Measurements from ENCODE around the gene MYBPH. TPM values are rescaled to one million over a fixed set of nuclear protein-coding genes. Genes with fewer than 3 reads are reported as not detected.

Gene MYBPH
- total and polyA plus RNA-seq, 10 of the 15 experiments (the other 5 are each of a cell fraction or from before 2014, with no cell fraction given) = 0.06 to 0.10 TPM; not detected in 8

GRCh38 chr1:203142684-203143408 is 32.8 kb downstream of the MYBPH start:
- ChIA-PET CTCF (interaction anchor here (0.9 kb wide), 1 partner anchor 102 kb away, joined by 3 read pairs; no protein-coding TSS in a partner anchor), RAD21 (ENCODE audit: unreplicated experiment) (no interaction called here), SMC1A (ENCODE audit: uncharacterized antibody, unreplicated experiment) (no interaction called here), POLR2A (no interaction called here)
- H3K79me2 ChIP-seq (ENCODE audit: control insufficient read depth, insufficient read depth, low read length) = no peaks in the 10 kb centered on the region
- DNase-seq (ENCODE audit: low read depth, low spot score) (no peak), FAIRE-seq (no peak), ATAC-seq (peak; percentile 27; the same call in 2 of the 3 replicates)
- intact Hi-C loops (cut with micrococcal nuclease; ENCODE audit: unreplicated experiment) (no loop called here), in situ Hi-C loops (cut with MboI) (no loop called here)
- no peak overlapping the region for H2AFZ ChIP-seq (ENCODE audit: control insufficient read depth, low read depth, low read length)
- no peaks in the 10 kb centered on the region for H4K20me1 ChIP-seq (ENCODE audit: control insufficient read depth, insufficient read depth)
- no peak overlapping the region for H3K27ac ChIP-seq (ENCODE audit: control insufficient read depth, insufficient read depth)
- no peak overlapping the region for H3K9ac ChIP-seq (ENCODE audit: control insufficient read depth, insufficient read depth, low read length)
- TF ChIP-seq RUNX3 (IDR thresholded peaks at IDR 0.05; ENCODE audit: low read length) (no peak), MEF2B (IDR thresholded peaks at IDR 0.05; ENCODE audit: partially characterized antibody, poor library complexity, severe bottlenecking) (peak; percentile 53), JUNB (IDR thresholded peaks at IDR 0.05) (no peak)
- no TSS peak for BruUV-seq (replicated peaks)
- H3K27me3 ChIP-seq (replicated peaks in 1 of 2; ENCODE audit: control insufficient read depth in 2 of 2, insufficient read depth in 2 of 2, low read length in 1 of 2) = peaks cover 2 to 5% of the 10 kb centered on the region in 2 experiments; a peak in 3 of 4 replicates
- no peaks in the 10 kb centered on the region for H3K4me1 ChIP-seq (ENCODE audit: control insufficient read depth, insufficient read depth, low read length)
- H3K4me2 ChIP-seq (ENCODE audit: control insufficient read depth, insufficient read depth) = no peak overlapping the region
- no peak overlapping the region for H3K4me3 ChIP-seq
- 11% methylated on average over 5 of the region's 5 CpGs for WGBS (ENCODE audit: insufficient coverage, insufficient replicate concordance, low lambda C conversion rate, missing lambda C conversion rate)
- H3K9me3 ChIP-seq (replicated peaks; ENCODE audit: control insufficient read depth, insufficient read depth, low read length) = no peaks in the 10 kb centered on the region
- H3K36me3 ChIP-seq (ENCODE audit: control insufficient read depth in 2 of 2, insufficient read depth in 2 of 2, low read length in 1 of 2) = no peaks in the 10 kb centered on the region

DNA sequence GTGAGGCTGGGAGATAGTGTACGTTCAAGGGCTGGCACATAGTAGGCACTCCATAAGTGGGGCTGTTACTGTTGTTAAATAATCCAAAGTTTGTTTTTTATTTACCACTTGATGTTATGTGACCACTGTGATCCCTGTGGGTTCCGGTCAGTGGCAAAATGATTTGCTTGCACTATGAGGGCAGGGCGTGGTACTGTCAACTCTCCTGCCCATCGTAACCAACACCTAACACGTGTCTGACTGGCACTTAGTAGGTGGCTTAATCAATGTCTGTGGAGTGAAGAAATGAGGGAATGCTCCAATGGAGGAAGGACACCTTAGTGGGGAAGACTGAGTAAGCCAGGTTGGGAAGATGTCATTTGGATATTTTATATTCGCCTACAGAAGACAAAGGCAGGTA is 33.5 kb downstream of the MYBPH start:
- H3K36me3 ChIP-seq (ENCODE audit: control insufficient read depth in 2 of 2, insufficient read depth in 2 of 2, low read length in 1 of 2) = no peaks in the 10 kb centered on the region
- in situ Hi-C loops (cut with MboI) = no loop called here

More for the DNA sequence above, 33.5 kb downstream of the MYBPH start:
- H3K27me3 ChIP-seq (replicated peaks in 1 of 2; ENCODE audit: control insufficient read depth in 2 of 2, insufficient read depth in 2 of 2, low read length in 1 of 2) = peaks cover 2 to 6% of the 10 kb centered on the region in 2 experiments; a peak in 3 of 4 replicates
- no peak for TF ChIP-seq SMC3 (IDR thresholded peaks at IDR 0.05; ENCODE audit: borderline replicate concordance, low read length)
- TF ChIP-seq EGR1 (IDR thresholded peaks at IDR 0.05; ENCODE audit: borderline replicate concordance in 1 of 2, low read depth in 2 of 2, low read length in 2 of 2) = no peak
- TF ChIP-seq KAT2A (conservative IDR thresholded peaks at IDR 0.05; ENCODE audit: control insufficient read depth, low read depth, low read length) = no peak
- no peak for TF ChIP-seq ZNF274 (IDR thresholded peaks at IDR 0.05; ENCODE audit: insufficient read depth, insufficient read length)
- no peak for TF ChIP-seq NR2F1 (conservative IDR thresholded peaks at IDR 0.05)
- no peak for TF ChIP-seq LARP7 (IDR thresholded peaks at IDR 0.05)
- no peak for TF ChIP-seq KLF5 (IDR thresholded peaks at IDR 0.05; ENCODE audit: partially characterized antibody)
- TF ChIP-seq USF1 (IDR thresholded peaks at IDR 0.05; ENCODE audit: borderline replicate concordance, extremely low read length, insufficient read depth, low read depth, low read length) = no peak
- no peak for TF ChIP-seq RCOR1 (conservative IDR thresholded peaks at IDR 0.05; ENCODE audit: low read depth, low read length)
- no peak for TF ChIP-seq HDAC6 (IDR thresholded peaks at IDR 0.05; ENCODE audit: unreplicated experiment)
- TF ChIP-seq TARDBP (IDR thresholded peaks at IDR 0.05; ENCODE audit: borderline replicate concordance) = no peak
- TF ChIP-seq CBX3 (IDR thresholded peaks at IDR 0.05; ENCODE audit: borderline replicate concordance, low read depth) = no peak
- TF ChIP-seq HDAC2 (IDR thresholded peaks at IDR 0.05) = no peak
- RAD21 ChIA-PET (ENCODE audit: unreplicated experiment) = interaction anchor here (1.8 kb wide), 1 partner anchor 73 kb away, joined by 8 read pairs; no protein-coding TSS in a partner anchor
- FAIRE-seq (no peak), DNase-seq (ENCODE audit: low read depth, low spot score) (no peak), ATAC-seq (no peak)
- SMC1A ChIA-PET (ENCODE audit: uncharacterized antibody, unreplicated experiment) = no interaction called here
- H3K27ac ChIP-seq (ENCODE audit: control insufficient read depth, insufficient read depth) = no peak overlapping the region
- no peak overlapping the region for H3K4me3 ChIP-seq
- H4K20me1 ChIP-seq (ENCODE audit: control insufficient read depth, insufficient read depth) = no peaks in the 10 kb centered on the region
- CTCF ChIA-PET = interaction anchor here (1.1 to 1.6 kb wide), 2 partner anchors 30 to 102 kb away, joined by 3 to 4 read pairs; no protein-coding TSS in a partner anchor
- no peaks in the 10 kb centered on the region for H3K9me3 ChIP-seq (replicated peaks; ENCODE audit: control insufficient read depth, insufficient read depth, low read length)
- WGBS (ENCODE audit: insufficient coverage, insufficient replicate concordance, low lambda C conversion rate, missing lambda C conversion rate) = 31% methylated on average over 6 of the region's 6 CpGs
- intact Hi-C loops (cut with micrococcal nuclease; ENCODE audit: unreplicated experiment) = no loop called here
- no peak overlapping the region for H2AFZ ChIP-seq (ENCODE audit: control insufficient read depth, low read depth, low read length)
- no peak overlapping the region for H3K4me2 ChIP-seq (ENCODE audit: control insufficient read depth, insufficient read depth)
- no peaks in the 10 kb centered on the region for H3K79me2 ChIP-seq (ENCODE audit: control insufficient read depth, insufficient read depth, low read length)
- H3K4me1 ChIP-seq (ENCODE audit: control insufficient read depth, insufficient read depth, low read length) = no peaks in the 10 kb centered on the region
- no peak overlapping the region for H3K9ac ChIP-seq (ENCODE audit: control insufficient read depth, insufficient read depth, low read length)
- no TSS peak for BruUV-seq (replicated peaks)
- POLR2A ChIA-PET = interaction anchor here (0.7 kb wide), 1 partner anchor 9 kb away, joined by 7 read pairs; no protein-coding TSS in a partner anchor
